ENCODE data around the gene DDX42. TPM values are rescaled to one million over a fixed set of nuclear protein-coding genes. Genes with fewer than 3 reads are reported as not detected.

Gene DDX42
- total RNA-seq, 2 donors from 2014 or later = 39.9 to 41.0 TPM

DNA sequence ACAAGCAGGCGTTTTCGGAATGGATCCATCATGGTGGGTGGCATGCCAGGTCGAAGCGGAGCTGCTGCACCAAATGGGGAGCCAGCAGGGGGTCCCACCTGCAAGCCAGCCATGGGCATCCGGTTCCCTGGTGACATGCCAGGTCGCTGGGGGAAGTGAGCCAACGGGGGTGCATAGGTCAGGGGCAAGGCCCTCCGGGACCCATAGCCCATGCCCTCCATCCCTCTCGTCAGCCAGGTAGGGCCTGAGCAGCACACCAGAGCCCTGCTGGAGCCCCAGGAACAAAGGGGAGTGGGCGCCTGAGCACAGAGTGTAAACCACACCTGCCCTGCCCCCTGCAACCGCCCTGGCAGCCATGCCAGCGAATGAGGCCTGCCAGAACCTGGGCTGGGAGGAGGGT, 63.5 kb downstream of the DDX42 start:
- DNase-seq (ENCODE audit: low spot score) = no peak
- peaks cover under 1 to 63% of the 10 kb centered on the region in 2 donors for H3K4me1 ChIP-seq
- TF ChIP-seq, protein P1, sequence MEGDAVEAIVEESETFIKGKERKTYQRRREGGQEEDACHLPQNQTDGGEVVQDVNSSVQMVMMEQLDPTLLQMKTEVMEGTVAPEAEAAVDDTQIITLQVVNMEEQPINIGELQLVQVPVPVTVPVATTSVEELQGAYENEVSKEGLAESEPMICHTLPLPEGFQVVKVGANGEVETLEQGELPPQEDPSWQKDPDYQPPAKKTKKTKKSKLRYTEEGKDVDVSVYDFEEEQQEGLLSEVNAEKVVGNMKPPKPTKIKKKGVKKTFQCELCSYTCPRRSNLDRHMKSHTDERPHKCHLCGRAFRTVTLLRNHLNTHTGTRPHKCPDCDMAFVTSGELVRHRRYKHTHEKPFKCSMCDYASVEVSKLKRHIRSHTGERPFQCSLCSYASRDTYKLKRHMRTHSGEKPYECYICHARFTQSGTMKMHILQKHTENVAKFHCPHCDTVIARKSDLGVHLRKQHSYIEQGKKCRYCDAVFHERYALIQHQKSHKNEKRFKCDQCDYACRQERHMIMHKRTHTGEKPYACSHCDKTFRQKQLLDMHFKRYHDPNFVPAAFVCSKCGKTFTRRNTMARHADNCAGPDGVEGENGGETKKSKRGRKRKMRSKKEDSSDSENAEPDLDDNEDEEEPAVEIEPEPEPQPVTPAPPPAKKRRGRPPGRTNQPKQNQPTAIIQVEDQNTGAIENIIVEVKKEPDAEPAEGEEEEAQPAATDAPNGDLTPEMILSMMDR (IDR thresholded peaks at IDR 0.05) = no peak
- H3K4me3 ChIP-seq = no peak overlapping the region
- no peaks in the 10 kb centered on the region for H3K9me3 ChIP-seq
- H3K27ac ChIP-seq = peak overlapping the region; percentile 90 to 95
- no peaks in the 10 kb centered on the region for H3K27me3 ChIP-seq
- peaks cover 47% of the 10 kb centered on the region for H3K36me3 ChIP-seq

DNA sequence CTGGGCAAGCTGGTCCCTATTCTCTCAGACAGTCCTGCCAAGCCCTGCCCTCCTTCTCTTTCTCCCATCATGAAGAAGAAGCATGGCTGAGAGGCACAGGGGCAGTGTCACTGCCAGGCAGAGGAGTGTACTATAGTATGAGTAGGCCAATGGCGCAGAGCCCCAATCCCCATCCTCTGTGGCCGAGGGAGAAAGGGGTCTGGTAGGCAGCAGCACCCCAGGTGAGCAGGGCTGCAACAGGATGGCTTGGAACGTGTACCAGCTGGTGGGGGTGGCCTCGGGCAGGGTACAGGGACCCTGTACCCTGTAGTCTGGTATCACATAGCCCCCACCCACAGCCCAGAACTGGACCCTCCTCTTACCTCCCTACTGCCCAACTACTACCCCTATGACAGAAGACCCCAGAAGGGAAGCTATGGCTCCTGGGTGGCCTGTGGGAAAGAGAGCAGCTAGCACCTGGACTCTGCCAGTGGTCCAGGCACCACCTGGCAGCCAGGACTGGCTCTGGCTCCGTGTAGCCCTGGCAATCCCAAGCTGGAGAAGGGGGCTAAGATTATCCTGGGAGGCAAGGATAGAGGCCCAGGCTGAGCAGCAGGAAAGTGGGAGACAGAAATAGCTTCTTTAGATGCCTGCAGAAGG, 64.1 kb downstream of the DDX42 start:
- DNase-seq (ENCODE audit: low spot score) = no peak
- TF ChIP-seq, protein P1 (IDR thresholded peaks at IDR 0.05) = no peak
- Histone ChIP-seq H3K27me3 (no peaks in the 10 kb centered on the region), H3K4me3 (peak overlapping the region in 1 of 2 donors; percentile 25), H3K4me1 (peaks cover 3 to 63% of the 10 kb centered on the region in 2 donors), H3K36me3 (peaks cover 41% of the 10 kb centered on the region), H3K9me3 (no peaks in the 10 kb centered on the region), H3K27ac (peak overlapping the region; percentile 90 to 95)

DNA sequence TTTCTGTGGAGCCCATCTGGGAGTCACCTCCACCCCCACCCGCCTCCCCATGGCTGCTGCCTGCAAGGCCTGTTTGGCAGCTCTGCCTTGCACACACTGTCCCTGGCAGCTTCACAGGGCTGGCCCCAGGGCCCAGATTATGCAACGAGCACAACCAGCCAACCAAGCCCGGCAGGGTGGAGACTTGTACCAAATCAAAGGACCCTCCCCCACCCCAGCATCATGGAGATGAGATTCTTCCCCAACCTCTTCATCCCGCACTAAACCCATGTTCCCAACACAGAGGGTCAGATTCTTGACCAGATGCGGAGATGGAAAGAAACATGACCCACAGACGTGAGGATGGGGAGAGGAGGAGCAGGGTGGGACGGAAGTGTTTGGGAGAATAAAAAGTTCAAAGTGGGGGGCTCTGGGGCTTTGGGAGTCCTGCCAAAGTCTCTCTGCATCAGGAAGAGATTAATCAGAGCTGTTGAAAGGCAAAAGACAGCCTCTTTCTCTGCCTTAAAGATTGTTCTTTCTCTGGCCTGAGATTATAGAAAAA, 64.7 kb downstream of the DDX42 start:
- Histone ChIP-seq H3K36me3 (peaks cover 35% of the 10 kb centered on the region), H3K4me3 (peak overlapping the region in 1 of 2 donors; percentile 25), H3K27ac (peak overlapping the region; percentile 90 to 95), H3K4me1 (peaks cover 3 to 66% of the 10 kb centered on the region in 2 donors), H3K9me3 (no peaks in the 10 kb centered on the region), H3K27me3 (no peaks in the 10 kb centered on the region)
- TF ChIP-seq, protein P1 (IDR thresholded peaks at IDR 0.05) = no peak
- peak; percentile 96 for DNase-seq (ENCODE audit: low spot score)

DNA sequence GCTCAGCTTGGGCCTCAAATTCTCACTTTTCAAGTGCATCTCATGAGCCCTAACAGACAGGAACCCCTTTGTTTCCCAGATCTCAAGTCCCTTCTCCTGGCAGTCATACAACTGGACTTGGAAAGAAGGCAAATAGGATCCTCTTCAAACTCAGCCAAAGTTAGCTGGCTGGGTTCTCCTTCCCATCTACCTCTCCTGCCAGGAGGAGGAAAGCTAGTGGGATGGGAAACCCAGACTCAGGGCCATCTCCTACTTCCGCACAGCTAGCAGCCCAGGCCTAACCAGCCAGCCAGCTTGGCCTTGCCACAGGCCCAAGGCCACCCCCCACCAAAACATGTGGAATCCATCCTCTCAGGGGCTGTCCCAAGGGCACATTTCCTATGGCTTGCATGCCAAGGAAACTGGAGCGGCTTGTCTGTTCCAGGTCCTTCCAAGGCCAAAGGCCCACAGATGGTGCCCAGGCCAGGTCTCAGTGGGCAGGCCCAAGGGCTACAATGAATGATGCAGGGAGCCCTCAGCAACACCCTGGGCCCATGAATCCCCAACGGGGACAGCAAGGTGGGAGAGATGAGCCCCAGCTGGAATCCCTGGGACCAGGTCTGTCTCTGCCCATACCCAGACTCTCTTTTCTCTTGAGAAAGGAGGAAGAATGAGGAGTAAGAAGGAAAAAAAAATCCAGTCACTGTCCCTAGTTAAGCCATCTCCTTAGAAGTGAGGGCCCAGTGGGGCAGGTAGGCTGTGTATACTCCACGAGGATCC, 66.8 kb downstream of the DDX42 start:
- Histone ChIP-seq H3K27me3 (no peaks in the 10 kb centered on the region), H3K36me3 (peaks cover 17% of the 10 kb centered on the region), H3K4me3 (peak overlapping the region; percentile 81 to 84), H3K4me1 (peaks cover 3 to 57% of the 10 kb centered on the region in 2 donors), H3K27ac (peak overlapping the region; percentile 90 to 95), H3K9me3 (no peaks in the 10 kb centered on the region)
- DNase-seq (ENCODE audit: low spot score) = no peak
- TF ChIP-seq, protein P1 (IDR thresholded peaks at IDR 0.05) = no peak

GRCh38 chr17:63841350-63842172, 67.6 kb downstream of the DDX42 start:
- H3K9me3 ChIP-seq = no peaks in the 10 kb centered on the region
- H3K4me1 ChIP-seq = peaks cover 3 to 57% of the 10 kb centered on the region in 2 donors
- H3K27me3 ChIP-seq = no peaks in the 10 kb centered on the region
- DNase-seq (ENCODE audit: low spot score) = peak; percentile 80
- peaks cover 9% of the 10 kb centered on the region for H3K36me3 ChIP-seq
- H3K4me3 ChIP-seq = peak overlapping the region; percentile 81 to 84
- TF ChIP-seq, protein P1 (IDR thresholded peaks at IDR 0.05) = no peak
- peak overlapping the region; percentile 90 to 95 for H3K27ac ChIP-seq

Measured in right atrium auricular region (tissue), 2 donors.